Fibroblast of peridontal ligament (primary cell): Measurements from ENCODE around the gene EIF2B4.
"Not testable (repeated sequence)": the region's sequence is repeated elsewhere in the genome, so short reads cannot be mapped to it uniquely, and the experiment has no call there.

Experiments used
- DNase-seq: peaks from one replicate; pipeline ENCODE4 v3.0.0-alpha.2; 2010; ENCODE audit errors: extremely low read depth

EIF2B4 gene

DNA sequence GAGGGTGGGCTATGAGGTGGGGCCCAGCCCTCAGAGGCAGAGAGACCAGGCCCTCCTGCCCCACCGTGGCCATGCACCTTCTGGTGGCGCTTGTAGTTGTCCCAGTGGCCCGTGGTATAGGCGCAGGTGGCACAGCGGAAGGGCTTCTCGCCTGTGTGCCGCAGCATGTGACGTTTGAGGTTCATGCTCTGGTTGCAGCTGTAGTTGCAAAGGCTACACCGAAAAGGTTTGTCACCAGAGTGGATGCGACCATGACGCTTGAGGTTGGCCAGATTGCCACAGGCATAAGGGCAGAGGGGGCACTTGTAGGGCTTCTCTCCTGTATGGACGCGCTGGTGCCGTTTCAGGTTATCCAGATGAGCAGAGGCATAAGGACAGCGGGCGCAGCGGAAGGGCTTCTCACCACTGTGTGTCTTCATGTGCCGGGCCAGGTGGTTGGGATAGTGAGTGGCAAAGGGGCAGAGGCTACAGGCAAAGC, 7.5 kb upstream of the EIF2B4 start:
- no peak for DNase-seq

- DNase-seq: no peak
Measured at GRCh38 chr2:27376866-27377617, 6.9 kb upstream of the EIF2B4 start.

GRCh38 chr2:27376151-27376865, 6.2 kb upstream of the EIF2B4 start:
- DNase-seq: no peak

- no peak for DNase-seq
Measured at GRCh38 chr2:27375513-27376099, 5.5 kb upstream of the EIF2B4 start.

DNA sequence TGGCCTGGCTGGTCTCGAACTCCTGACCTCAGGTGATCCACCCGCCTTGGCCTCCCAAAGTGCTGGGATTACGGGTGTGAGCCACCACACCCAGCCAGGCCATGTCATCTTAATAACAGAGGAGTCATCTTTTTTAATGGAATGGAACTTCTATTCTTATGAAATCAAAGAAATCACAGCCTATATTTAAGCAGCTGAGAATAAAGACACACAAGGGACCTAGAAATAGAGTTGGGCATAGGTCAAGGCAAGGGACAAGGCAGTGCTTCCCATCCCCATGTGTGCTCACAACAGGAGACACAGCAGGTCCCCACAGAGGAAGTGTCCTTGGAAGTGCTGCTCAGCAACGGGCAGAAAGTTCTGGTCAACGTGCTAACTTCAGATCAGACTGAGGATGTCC, 3.4 kb upstream of the EIF2B4 start:
- no peak for DNase-seq

GRCh38 chr2:27372937-27373336, 2.8 kb upstream of the EIF2B4 start:
- DNase-seq: no peak

- DNase-seq: peak; percentile 59
Measured at GRCh38 chr2:27370816-27371620, 880 bp upstream of the EIF2B4 start.

DNA sequence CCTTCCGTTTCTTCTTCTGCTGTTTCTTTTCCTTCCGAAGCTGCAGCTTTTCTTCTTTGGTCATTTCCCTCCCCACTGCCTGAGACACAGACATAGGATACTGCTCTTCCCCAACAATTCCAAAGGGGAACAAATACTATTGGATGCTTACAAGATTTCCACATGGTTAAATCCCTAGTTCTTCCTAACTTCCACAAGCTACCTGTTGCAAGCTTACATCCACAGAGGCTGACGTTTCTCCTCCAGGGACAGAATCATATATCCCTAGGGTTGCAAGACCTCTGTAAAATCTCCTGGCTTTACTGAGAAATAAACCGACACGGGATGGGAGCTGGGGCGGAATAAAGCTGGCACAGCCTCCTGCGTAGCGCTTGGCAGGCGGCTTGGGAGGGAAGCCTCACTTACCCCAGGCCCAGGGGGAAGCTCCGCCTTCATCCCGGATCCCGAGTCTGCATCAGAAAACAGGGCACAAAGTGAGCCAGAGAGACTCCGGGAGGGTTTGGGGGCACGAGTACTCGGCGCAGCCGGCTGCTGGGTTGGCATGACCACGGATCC, 590 bp downstream of the EIF2B4 start:
- DNase-seq: peak; percentile 61

DNA sequence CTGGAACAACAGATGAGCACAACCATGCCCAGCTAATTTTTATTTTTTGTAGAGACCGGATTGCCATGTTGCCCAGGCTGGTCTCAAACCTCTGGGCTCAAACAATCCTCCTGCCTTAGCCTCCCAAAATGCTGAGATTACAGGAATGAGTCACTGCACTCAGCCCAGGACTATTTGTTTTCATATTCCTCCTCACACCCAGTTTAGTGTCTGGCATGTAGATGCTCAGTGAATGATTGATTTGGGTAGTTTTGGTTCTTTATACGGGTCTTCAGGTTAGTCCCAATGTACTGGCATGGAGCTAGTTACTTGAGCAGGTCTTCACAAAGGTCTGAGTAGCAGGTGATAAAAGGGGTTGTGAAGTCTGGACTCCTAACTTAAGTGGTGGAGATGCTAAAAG, 6.2 kb downstream of the EIF2B4 start:
- DNase-seq: no peak

DNA sequence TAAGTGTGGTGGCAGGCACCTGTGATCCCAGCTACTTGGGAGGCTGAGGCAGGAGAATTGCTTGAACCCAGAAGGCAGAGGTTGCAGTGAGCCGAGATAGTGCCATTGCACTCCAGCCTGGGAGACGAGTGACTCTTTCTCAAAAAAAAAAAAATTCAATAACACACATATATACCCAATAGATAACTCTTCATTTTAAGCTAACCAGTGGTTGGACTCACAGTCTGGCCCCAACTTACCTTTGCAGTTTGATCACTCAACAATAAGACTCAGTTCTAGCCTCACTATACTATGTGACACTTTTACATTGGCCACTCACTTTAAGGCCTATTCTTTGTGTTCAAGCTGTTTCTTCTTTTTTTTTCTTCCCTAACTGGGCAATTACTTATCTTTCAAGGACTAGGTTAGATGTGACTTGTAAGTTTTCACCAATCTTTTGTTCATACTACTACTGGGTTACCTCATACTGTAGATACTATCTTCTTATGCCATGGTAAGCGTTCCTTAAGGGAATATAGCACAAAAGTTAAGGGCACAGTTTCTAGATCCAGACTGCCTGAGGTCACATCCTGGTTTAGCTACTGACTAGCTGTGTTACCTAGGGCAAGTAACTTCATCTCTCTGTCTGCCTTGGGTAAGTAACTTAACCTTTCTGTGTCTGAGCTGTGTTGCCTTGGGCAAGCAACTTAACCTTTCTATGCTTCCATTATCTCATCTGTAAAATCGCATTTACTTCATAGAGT, 7.3 kb downstream of the EIF2B4 start:
- DNase-seq: no peak

GRCh38 chr2:27356382-27357181, 13.6 kb downstream of the EIF2B4 start, which contains the start of gene GTF3C2:
Gene GTF3C2 (minus strand): TSS chr2:27356764. CDS start chr2:27343554, 13,210 bp downstream.
- peak; percentile 98 for DNase-seq

GRCh38 chr2:27356056-27356381, 14.1 kb downstream of the EIF2B4 start:
- peak; percentile 46 for DNase-seq

- no peak for DNase-seq
Measured at GRCh38 chr2:27354597-27354927, 15.6 kb downstream of the EIF2B4 start.

DNA sequence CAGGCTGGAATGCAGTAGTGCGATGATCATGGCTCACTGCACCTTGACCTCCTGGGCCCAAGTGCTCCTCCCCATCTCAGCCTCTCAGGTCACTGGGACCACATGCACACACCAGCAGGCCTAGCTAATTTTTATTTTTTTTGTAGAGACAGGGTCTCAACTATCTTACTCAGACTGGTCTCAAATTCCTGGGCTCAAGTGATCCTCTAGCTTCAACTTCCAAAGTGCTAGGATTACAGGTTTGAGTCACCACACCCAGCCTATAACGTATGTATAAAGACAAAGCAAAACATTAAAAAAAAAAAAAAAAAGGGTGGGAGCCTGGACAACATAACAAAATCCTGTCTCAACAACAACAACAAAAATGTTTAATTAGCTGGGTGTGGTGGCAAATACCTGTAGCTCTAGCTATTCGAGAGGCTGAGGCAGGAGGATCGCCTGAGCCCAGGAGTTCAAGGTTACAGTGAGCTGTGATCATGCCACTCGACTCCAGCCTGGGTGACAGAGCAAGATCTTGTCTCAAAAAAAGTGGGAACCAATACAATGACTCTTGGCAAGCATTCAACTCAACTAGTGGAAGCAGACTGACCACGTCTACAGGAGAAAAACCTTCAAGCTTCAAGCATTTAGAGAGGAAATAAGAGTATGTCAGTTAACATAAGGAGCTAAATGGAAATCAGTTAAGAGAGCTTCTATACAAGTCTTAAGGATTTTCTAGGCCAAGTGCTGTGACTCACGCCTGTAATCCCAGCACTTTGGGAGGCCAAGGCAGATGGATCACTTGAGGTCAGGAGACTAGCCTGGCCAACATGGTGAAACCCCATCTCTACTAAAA, 16.2 kb downstream of the EIF2B4 start:
- DNase-seq: peak; percentile 22

- not testable (repeated sequence) for DNase-seq
Measured at GRCh38 chr2:27353386-27353761, 16.8 kb downstream of the EIF2B4 start.

DNA sequence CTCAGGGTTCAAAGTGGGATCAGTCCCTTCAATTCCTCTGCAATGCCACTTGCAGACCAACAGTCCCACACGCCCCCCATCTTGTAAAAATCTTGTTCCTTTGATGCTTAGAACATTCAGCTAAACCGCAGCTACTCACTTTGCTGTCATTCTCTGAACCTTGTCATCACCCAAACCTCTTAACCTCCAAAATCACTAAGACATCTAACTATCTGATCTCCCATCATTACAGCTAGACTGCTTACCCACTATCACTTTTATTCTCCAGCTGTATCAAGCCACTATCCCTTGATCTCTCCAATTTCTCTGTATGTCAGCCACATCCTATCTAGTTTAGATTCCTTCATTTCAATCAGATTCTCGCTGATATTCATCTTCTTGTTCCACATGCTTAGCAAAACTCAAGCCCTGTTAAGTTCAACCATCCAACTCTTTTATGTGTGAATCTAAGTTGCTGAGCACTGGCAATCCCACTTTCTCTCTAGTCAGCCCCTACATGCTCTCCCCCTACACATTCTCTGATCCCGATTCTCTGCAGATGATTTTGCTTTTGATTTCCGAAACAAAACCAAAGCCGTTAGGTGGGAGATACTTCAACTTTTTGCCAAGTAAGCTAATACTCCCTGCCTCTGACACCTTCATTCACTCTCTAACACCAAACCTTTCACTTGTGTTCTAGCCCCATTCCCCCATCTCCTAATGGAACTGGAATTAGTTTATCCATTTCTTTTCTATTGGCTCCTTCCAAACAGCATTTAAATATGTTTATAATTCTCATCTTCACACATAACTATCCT, 18.1 kb downstream of the EIF2B4 start:
- DNase-seq: no peak

GRCh38 chr2:27350106-27350693, 19.9 kb downstream of the EIF2B4 start:
- no peak for DNase-seq

GRCh38 chr2:27347641-27348040, 22.5 kb downstream of the EIF2B4 start:
- no peak for DNase-seq
